Stimulated activated CD4-positive, alpha-beta T cell treated with anti-CD3 and anti-CD28 coated beads, TNF-alpha, amount 100 ng/mL, for 4 hours (primary cell): Measurements from ENCODE around the gene GIMD1.
"Not testable (repeated sequence)": the region's sequence is repeated elsewhere in the genome, so short reads cannot be mapped to it uniquely, and the experiment has no call there.

Experiments used
- DNase-seq, 3 experiments: peaks; one replicate each; pipeline ENCODE4 v3.0.0-alpha.2; 2020; ENCODE audit warnings: low read depth in 3 of 3

GIMD1 gene

GRCh38 chr4:106351016-106351415 is 17.6 kb downstream of the GIMD1 start:
- DNase-seq: no peak

GRCh38 chr4:106347167-106347566 is 21.4 kb downstream of the GIMD1 start:
- DNase-seq: no peak

DNA sequence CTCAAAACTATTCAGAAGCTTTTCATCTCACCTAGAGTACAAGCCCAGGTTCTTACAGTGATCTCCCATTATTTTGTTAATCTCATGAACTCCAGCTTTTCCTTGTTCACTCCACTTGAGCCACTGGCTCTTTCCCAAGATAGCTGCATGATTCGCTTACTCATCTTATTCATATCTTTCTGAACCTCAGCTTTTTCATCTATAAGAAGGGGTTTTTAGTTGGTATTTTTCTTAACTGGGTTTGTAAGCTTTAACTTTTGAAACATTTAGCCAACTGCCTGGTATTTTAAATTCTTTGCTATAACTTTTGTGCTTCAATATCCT is 24.0 kb downstream of the GIMD1 start:
- no peak for DNase-seq

DNA sequence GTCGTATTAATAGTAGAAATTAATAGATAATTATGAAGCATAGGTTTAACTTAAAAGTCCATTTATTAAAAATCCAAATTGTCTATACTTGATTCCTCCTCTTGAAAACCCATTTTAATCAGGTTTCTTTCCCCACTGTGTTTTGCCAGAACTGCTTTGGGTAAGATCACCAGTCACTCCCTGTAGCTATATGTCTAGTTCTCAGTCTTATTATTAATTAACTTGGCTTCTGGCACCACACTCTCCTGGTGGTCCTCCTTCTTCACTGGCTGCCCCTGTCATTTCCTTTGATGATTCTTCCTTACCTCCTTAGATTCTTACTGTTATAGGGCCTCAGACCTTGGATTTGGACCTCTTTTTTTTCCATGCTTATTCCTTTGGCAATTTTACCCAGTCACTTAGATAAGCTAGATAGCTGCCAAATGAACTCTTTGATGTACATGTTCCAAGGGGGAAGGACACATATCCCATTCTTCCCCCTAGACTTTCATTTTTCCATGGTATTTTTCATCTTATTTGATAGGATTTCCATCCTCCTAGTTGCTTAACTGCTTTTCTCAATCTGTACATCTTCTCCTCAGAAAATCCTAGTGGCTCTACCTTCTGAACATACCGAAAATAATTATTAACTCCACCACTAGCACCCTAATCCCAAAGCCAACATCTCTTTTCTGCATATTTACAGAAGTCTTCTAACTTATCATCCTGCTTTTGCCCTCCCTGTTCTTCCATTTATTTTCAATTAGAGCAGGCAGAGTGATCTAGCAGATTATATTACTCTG is 24.5 kb downstream of the GIMD1 start:
- no peak for DNase-seq

- DNase-seq: no peak
Measured at GRCh38 chr4:106340774-106341173, 27.8 kb downstream of the GIMD1 start.

DNA sequence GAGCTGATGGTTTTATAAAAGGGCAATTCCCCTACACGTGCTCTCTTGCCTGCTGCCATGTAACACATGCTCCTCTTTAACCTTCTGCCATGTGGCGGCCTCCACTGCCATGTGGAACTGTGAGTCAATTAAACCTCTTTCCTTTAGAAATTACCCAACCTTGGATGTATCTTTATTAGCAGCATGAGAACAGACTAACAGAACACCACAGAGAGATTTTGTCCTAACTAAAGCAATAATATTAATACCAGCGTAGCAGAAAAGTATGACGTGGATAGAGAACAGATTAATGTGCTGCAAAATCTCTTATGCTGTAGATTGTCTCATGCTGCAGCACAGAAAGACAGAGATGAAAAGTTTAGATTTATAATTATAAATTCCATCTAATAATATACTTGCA is 29.1 kb downstream of the GIMD1 start:
- no peak for DNase-seq

DNA sequence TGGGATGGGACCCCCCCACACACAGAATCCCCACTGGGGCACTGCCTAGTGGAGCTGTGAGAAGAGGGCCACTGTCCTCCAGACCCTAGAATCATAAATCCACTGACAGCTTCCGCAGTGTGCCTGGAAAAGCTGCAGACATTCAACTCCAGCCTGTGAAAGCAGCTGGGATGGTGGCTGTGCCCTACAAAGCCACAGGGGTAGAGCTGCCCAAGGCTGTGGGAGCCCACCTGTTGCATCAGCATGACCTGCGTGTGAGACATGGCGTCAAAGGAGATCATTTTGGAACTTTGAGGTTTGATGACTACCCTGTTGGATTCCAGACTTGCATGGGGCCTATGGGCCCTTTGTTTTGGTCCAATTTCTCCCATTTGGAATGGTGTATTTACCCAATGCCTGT is 29.9 kb downstream of the GIMD1 start:
- DNase-seq: no peak

DNA sequence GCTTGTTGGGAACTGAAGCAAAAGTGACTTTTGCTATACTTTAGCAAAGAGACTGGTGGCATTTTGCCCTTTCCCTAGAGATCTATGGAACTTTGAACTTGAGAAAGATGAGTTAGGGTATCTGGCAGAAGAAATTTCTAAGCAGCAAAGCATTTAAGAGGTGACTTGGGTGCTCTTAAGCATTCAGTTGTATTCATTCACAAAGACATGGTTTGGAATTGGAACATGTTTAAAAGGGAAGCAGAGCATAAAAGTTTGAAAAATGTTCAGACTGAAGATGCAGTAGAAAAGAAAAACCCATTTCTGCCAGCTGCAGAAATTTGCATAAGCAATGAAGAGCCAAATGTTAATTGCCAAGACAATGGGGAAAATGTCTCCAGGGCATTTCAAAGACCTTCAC is 30.7 kb downstream of the GIMD1 start:
- no peak for DNase-seq

DNA sequence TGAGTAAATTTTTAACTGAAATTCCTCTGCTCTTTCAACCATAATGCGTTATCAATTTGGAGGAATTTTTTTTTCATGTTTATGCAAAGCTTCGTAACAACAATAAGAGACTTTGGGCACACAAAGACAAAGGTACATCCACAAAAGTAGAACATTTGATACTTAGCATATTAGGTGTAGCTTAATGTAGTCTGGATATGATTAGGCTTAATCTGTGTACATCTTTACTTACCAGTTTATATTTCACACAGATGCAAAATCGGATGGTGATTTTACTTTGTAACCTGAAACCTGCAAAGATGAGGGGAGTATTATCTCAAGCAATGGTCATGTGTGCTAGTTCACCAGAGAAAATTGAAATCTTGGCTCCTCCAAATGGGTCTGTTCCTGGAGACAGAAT is 32.0 kb downstream of the GIMD1 start:
- no peak for DNase-seq

DNA sequence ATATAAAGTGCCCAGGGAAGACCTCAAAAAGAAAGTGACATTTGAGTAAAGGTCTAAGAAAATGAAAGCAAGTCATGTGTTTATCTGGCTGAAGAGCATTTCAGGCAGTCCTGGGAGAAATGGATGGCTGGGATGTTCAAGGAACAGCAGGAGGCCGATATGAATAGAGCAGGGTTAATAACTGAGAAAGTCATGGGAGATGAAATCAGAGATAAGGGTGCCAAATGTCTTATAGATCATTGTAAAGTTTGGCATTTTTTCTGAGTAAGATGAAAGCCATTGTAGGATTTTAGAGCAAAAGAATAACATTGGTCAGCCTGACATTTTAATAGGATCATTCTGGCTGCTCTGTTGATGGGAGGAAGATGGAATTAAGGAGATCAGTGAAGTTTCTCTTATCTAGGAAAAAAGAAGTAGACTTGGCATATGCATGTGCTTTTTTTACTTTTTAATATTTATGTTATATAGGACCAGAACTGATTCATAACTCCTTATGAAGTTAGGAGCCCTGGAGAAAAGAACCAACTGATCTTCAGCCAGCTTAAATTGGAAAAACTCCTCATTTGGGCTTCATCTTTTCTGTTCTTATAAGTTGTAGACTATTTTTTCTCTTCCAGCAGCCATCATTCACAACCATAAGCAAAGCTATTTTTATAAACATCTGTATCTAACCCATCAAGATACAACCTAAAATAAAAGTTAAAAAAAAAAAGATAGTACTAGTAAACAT is 33.7 kb downstream of the GIMD1 start:
- no peak for DNase-seq

DNA sequence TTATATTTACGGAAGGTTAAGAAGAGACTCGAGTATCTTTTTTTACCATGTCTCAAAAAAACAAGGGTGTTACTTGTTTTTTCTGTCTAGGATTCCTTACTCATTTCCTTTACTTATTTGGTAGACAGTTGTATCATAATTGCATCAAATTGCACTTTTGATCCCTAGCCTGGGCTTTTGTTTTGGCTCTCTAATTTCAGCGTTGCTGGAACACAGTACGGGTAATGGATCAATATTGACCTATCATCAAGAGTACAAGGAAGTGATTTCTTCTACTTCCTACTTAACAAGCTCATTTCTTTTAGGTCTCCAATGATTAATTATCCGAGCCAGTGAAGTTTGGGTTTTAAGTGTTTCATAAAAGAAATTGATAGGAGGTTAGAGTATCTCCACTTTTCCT is 35.4 kb downstream of the GIMD1 start:
- DNase-seq: no peak

- no peak for DNase-seq
Measured at GRCh38 chr4:106329041-106329618, 39.4 kb downstream of the GIMD1 start.

- no peak for DNase-seq
Measured at GRCh38 chr4:106325800-106326199, 42.8 kb downstream of the GIMD1 start.

DNA sequence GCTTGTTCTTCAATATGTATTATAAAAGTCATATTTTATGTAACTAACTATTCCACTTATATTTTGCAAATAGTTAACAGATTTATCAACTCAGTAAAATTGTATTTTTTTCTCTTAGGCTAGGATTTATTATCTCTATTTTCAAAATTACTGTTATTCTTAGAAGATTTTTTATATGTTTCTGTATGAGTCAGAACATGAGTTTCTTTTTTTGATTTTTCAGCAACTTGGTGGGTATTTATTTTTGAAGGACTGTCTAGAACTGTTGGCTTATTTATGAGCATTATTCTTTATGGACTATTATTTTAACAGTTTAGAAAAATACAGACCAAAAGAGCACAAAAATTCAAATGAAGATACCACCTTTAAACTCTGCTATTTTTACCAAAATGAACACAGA is 45.5 kb downstream of the GIMD1 start:
- DNase-seq: no peak

DNA sequence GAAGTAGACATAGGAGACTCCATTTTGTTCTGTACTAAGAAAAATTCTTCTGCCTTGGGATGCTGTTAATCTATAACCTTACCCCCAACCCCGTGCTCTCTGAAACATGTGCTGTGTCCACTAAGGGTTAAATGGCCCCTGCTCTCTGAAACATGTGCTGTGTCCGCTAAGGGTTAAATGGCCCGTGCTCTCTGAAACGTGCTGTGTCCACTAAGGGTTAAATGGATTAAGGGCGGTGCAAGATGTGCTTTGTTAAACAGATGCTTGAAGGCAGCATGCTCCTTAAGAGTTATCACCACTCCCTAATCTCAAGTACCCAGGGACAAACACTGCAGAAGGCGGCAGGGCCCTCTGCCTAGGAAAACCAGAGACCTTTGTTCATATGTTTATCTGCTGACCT is 46.8 kb downstream of the GIMD1 start:
- not testable (repeated sequence) for DNase-seq

GRCh38 chr4:106321168-106321567 is 47.4 kb downstream of the GIMD1 start:
- DNase-seq: not testable (repeated sequence)

- DNase-seq: no peak
Measured at GRCh38 chr4:106320235-106320634, 48.3 kb downstream of the GIMD1 start.

DNA sequence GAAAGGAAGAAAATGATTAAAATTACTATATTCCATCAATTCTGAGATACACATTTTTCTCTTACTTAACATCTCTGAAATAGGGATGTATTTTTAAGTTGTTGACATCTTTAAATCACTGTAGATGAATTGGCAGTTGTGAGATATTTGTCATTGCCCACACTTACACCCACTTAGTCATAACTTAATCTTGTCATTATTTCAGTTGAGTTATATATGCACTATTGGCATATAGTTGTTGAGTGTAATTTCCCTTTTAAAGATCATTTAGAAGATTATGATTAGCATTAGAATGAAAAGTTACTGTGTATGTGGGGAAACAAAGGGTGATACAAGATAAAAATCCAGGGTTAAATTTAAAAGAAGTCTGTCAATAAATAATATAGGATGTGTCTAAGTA is 50.1 kb downstream of the GIMD1 start:
- no peak for DNase-seq

GRCh38 chr4:106317815-106318214 is 50.8 kb downstream of the GIMD1 start:
- no peak for DNase-seq

DNA sequence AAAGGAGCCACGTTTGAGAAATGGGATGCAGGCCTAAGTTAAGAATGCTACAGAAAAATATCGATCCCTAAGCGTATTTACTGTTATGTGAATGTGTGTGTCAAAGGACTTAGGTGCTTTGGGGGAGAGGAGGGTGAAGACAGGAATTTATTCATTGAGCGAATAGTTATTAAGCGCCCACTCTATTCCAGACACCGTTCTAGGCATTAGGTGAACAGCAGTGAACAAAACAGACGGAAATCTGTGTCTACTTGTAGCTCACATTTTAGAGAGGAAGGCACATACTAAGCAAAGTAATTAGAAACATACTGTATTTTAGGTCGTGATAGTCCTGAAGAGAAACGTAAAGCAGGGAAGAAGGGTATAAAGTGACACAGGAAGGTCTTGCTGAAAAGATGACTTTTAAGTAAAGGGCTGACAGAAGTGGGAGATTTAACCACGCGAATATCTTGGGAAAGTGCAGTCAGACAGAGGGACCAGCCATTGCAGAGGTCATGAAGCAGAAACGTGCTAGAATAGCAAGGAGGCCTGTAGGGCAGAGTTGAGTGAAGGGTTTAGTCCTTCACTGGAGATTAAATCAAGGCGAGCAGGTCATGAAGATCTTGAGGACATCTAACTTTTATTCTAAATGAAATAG is 51.7 kb downstream of the GIMD1 start:
- no peak for DNase-seq

- DNase-seq: peak; percentile 72 to 80 (median 77)
Measured at GRCh38 chr4:106315968-106316772, 52.4 kb downstream of the GIMD1 start, which contains the start of the genes AIMP1 and TBCK. Gene AIMP1, plus strand, starts transcription at chr4:106316550. Its CDS starts 8,460 bp downstream, at chr4:106325010. Gene TBCK, minus strand, starts transcription at chr4:106316209. Its CDS starts 7,249 bp downstream, at chr4:106308960.
